Ishikawa (cell line): ENCODE measurements around the gene TRIO.

ENCODE experiments used
- CREB1 ChIP-seq: IDR thresholded peaks from 2 replicates; pipeline ENCODE4 v1.6.1; 2012; ENCODE audit warnings: low read depth
- NFIC ChIP-seq: IDR thresholded peaks from 2 replicates; pipeline ENCODE4 v1.6.1; 2012
- RAD21 ChIP-seq: IDR thresholded peaks from 2 replicates; pipeline ENCODE4 v1.6.1; 2012; ENCODE audit warnings: low read depth

DNA sequence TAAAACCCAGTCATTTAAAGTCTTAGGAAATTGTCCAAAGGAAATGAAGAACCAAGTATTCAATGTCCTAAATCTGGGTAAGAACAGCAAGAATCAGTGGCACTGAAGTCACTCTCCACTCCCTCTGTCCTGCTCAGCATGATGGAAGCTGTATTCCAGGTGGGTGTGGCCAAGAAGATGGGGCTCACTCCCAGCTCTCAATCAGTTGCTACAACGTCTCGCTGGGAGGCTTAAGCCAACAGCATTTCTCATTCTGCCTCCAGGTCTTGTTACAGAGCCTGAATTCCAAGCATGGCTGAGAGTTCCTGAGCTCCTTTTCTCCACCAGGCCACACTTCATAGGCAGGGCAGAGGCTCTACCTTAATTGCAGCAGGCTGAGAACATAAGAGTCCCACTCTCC is 41.2 kb upstream of the TRIO start:
- TF ChIP-seq NFIC (no peak), CREB1 (no peak), RAD21 (no peak)
